SK-N-SH (cell line): ENCODE results near the gene C1QTNF9B.

Source experiments
- CTCF ChIP-seq: fragments of 200-600 bp; sonication (generic); IDR thresholded peaks from 2 replicates; pipeline ENCODE4 v1.6.1; 2017; ENCODE audit warnings: antibody characterized with exemption, mild to moderate bottlenecking, moderate library complexity
- JUND ChIP-seq: IDR thresholded peaks from 2 replicates; pipeline ENCODE4 v1.4.0; 2012
- MAX ChIP-seq: IDR thresholded peaks from 2 replicates; pipeline ENCODE4 v1.4.0; 2012; ENCODE audit warnings: low read depth
- PBX3 ChIP-seq: IDR thresholded peaks from 2 replicates; pipeline ENCODE4; 2012

DNA sequence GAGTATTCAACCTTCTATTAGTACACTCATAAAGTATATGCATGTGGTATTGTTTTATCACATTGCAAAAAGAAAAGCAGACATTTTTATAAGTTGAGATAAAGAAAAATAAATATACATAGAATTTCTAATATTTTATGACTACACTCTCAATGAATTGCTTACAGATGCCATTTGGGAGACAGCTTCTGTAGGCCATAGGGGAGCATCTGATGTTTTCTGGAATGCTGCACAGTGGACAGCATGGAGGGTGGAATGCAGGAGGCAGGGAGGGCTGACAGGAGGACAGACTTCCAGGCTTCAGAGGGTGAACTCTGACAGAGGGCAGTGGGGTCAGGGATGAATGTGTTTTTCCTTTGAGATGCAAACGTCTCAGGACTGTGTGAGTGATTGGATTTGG, 53.9 kb downstream of the C1QTNF9B start:
- no peak for TF ChIP-seq MAX
- TF ChIP-seq CTCF = no peak
- TF ChIP-seq PBX3 = no peak
- TF ChIP-seq JUND = no peak
